GM19193 (cell line): Measurements from ENCODE around the gene CCN2.

ENCODE experiments used
- POLR2A ChIP-seq: IDR thresholded peaks from 4 replicates; pipeline ENCODE4 v1.6.1; 2011; ENCODE audit not compliant: insufficient read depth, insufficient read length; ENCODE audit errors: extremely low read depth

Gene CCN2

DNA sequence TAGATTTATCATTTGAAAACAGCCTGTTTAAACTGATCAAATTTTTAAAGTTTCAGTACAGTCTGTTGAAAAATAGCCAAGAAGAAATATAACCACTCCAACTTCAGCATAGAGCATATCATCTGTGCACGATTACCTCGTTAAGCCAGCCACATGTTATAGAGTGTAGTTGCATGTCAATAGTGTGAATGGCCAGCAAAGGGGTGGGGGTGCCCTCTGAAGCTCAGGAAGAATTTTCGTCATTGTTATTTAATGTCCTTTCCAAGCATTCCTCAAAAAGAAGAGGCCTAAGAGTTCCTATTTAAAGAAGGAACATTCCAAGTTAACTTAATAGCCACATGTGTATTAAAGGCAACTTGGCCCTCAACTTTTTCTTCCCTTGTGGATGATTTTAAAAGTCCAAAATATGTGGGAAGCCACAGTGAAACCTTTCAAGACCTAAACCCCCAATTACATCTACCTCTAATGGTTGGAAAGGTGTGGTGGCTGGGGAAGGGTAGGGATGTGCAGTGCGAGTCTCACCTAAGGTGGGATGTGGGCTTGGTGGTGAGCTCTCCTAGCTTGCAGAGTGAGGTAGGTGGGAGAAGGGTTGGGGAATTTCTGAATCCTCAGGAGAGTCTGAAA lies 1.8 kb upstream of the CCN2 start:
- TF ChIP-seq POLR2A = no peak

DNA sequence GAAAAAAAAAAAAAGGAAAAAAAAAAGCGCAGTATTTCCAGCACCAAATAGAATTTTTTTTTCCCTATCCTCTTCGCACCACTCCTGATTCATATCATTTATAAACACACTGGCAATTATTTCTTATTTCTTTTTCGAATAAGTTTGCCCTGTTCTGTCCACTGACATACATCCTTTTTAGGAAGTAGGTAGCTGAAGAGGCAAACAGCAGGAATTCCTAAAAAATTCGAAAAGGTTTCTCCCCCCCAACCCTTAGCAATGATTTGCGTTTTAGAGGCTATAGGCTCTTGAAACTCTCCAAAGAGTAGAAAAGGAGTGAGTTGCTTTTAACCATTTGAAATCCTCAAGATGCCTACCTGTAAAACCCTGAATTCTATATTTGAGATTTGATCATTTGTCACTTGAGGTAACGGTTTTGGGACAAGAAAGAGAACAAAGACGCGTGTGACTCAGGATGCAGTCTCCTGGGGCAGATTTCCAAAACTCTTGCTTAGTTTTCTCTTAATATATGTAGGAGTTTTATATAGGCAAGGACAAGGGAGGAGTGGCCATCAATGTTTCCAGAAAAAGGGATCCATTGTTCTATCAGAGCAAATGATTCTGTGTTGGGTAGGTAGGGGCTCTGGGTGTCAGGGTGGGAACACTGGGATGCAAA lies 531 bp upstream of the CCN2 start:
- TF ChIP-seq POLR2A = no peak

- TF ChIP-seq POLR2A = no peak
These were observed 1.0 kb downstream of the CCN2 start for GRCh38 chr6:131949909-131950766.

DNA sequence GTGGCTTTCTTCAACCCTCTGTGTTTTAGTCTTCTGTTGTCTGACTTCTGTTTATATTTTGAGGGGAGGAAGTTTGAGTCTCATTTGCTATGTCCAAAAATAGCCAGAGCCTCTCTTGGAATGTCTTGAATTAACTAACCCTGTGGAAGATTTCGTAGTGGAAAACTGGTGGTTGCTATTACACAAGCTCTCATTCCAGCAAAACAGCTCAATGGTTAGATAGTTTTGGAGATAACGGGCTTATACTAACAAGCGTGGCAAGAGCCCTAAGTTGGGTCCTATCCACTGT lies 1.6 kb downstream of the CCN2 start:
- TF ChIP-seq POLR2A = no peak

DNA sequence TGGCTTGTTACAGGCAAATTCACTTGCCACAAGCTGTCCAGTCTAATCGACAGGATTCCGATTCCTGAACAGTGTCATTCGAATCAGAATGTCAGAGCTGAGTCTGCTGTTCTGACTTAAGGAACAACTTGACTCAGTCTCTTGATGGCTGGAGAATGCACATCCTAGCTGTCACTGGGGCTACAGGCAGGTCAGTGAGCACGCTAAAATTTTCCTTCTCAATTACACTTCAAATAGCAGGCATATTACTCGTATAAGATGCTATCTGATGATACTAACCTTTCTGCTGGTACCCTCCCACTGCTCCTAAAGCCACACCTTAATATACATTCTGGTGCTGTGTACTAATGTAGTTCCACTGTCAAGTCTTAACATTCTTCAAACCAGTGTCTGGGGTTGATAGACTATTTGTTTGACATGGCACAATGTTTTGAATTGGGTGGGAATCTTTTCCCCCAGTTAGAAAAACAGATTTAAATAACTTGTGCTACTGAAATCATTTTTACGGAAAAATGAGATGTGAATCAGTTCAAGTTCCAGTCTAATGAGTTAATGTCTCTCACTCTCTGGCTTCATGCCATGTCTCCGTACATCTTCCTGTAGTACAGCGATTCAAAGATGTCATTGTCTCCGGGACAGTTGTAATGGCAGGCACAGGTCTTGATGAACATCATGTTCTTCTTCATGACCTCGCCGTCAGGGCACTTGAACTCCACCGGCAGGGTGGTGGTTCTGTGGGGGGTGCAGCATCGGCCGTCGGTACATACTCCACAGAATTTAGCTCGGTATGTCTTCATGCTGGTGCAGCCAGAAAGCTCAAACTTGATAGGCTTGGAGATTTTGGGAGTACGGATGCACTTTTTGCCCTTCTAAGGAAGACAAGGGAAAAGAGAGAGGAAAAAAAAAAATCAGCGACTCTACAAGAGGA lies 2.2 kb downstream of the CCN2 start:
- TF ChIP-seq POLR2A = no peak

- TF ChIP-seq POLR2A = no peak
These were observed 3.0 kb downstream of the CCN2 start for GRCh38 chr6:131947986-131948661.

- no peak for TF ChIP-seq POLR2A
These were observed 3.9 kb downstream of the CCN2 start for GRCh38 chr6:131946992-131947955.

GRCh38 chr6:131946404-131946991 lies 4.7 kb downstream of the CCN2 start:
- TF ChIP-seq POLR2A = no peak

GRCh38 chr6:131945971-131946370 lies 5.2 kb downstream of the CCN2 start:
- TF ChIP-seq POLR2A = no peak

DNA sequence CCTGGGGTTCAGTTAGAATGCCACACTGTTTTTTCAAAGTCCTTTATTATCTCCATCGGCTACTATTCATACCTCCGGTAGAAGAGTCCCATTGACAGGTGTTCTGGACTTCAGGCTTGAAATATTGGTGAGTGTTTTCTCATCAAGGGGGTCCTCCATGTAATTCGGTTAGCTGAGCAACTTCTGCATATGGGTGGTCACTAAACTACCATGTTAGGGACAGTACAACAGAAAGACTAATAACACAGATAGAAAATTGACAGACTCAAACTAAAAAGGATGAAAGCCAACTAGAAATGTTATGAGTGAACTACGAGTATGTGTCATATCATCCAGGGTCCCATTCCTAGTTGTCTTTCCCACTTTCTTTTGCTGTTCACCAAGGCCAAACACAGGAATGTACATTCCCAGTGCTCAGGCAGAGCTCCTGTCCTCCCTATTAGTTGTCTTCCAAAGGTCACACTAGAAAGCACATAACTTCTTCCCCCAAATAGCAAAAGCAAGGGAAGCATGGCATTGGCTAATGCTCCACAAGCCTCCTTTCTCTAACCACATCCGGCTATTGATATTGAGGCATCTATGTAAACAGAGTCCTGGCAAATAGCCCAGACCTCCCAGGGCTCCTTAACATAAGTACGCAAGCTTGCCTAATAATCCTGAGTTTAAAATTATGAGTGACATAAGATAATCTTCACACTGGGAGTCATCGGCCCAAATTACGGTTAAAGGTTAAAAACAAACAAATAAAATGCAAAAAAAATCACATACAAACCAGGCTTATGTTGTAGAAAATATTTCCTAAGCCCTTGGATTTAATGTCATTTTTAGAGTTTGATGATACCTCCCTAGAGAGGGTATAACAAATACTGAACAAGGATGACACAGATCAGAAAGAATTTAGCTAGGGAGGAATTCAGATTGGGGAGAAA lies 13.2 kb downstream of the CCN2 start:
- no peak for TF ChIP-seq POLR2A

DNA sequence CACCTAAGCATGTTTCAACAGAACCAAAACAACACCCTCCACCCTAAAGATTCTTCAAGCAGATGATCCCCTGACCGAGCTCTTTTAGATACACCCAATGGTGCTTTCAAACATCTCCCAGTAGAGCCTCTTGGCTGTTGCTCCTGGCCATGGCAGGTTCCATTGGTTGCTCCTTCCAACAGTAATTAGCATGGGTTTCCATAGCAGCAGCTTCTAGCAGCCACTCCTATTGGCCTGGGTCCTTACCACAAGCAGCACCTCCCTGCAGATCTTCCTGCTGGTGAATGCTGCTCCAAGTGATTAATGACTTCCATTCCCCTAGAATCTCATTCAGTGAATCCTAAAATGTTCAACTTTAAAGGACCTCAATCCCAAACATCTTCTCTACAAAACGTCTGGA lies 13.9 kb downstream of the CCN2 start:
- TF ChIP-seq POLR2A = no peak

- TF ChIP-seq POLR2A = no peak
These were observed 15.0 kb downstream of the CCN2 start for GRCh38 chr6:131936156-131936555.
